Measurements from ENCODE around the gene CHID1.

CHID1 gene

GRCh38 chr11:936199-936598 lies 25.6 kb upstream of the CHID1 start:
- peak overlapping the region; percentile 64 for H3K4ac ChIP-seq (ENCODE audit: low read depth, low read length)
- H2AFZ ChIP-seq (ENCODE audit: insufficient read depth, low read length, poor library complexity): no peak overlapping the region
- no CpG with 5 or more reads among the region's 3 CpGs for WGBS (ENCODE audit: extremely low coverage, insufficient coverage, insufficient read length)
- DNase-seq: no peak
- peaks cover 8% of the 10 kb centered on the region in 2 experiments for H3K4me1 ChIP-seq (ENCODE audit: control insufficient read depth in 1 of 2, insufficient read depth in 2 of 2, low read length in 2 of 2)
- H3K27ac ChIP-seq (ENCODE audit: low read depth, low read length): no peak overlapping the region
- no peak overlapping the region for H3K14ac ChIP-seq (ENCODE audit: low read length)
- H3K18ac ChIP-seq (ENCODE audit: low read length): no peak overlapping the region
- no peak overlapping the region for H4K8ac ChIP-seq (ENCODE audit: low read depth, low read length)
- no peak overlapping the region for H3K23ac ChIP-seq (ENCODE audit: low read length)
- no peak overlapping the region for H3K4me2 ChIP-seq (ENCODE audit: low read length)
- H2BK12ac ChIP-seq (ENCODE audit: low read length): no peak overlapping the region
- peaks cover 22% of the 10 kb centered on the region for H3K79me2 ChIP-seq (ENCODE audit: control insufficient read depth, insufficient read depth, low read length, poor library complexity)
- H4K12ac ChIP-seq (ENCODE audit: low read depth, low read length): no peak overlapping the region
- H2BK120ac ChIP-seq (ENCODE audit: insufficient read depth, low read length, poor library complexity): no peak overlapping the region
- no peaks in the 10 kb centered on the region for H3K79me1 ChIP-seq (ENCODE audit: low read length)
- H3K4me3 ChIP-seq (ENCODE audit: low read depth, low read length): no peak overlapping the region
- no peaks in the 10 kb centered on the region for H3K9me3 ChIP-seq (ENCODE audit: insufficient read depth, low read depth, low read length)
- H2BK5ac ChIP-seq (ENCODE audit: low read depth, low read length, poor library complexity): no peak overlapping the region
- no peaks in the 10 kb centered on the region for H3K27me3 ChIP-seq (ENCODE audit: insufficient read depth, low read length)
- no peak overlapping the region for H4K91ac ChIP-seq (ENCODE audit: low read depth, low read length)
- H2AK5ac ChIP-seq (ENCODE audit: low read length): no peak overlapping the region
- no peak overlapping the region for H3K9ac ChIP-seq (ENCODE audit: low read length)
- H3K36me3 ChIP-seq (ENCODE audit: control insufficient read depth in 1 of 2, insufficient read depth in 2 of 2, low read length in 2 of 2): peaks cover 2 to 3% of the 10 kb centered on the region in 2 experiments

DNA sequence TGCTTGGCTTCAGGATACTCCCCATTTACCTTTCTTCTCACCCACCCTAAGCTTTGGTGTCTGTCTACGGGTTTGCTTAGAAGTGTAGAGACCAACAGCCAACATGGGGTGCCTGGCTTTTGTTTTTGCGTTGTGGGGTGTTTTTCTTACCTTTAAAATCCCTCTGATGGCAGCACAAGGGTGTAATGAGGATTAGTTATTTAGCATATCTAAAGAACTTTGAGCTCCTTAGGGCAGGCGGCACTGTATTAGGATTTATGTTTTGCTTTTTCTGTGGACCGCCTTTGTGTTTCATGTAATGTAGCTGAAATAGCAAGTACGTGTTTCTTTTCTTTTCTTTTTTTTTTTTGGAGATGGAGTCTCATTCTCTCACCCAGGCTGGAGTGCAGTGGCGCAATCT lies 23.9 kb upstream of the CHID1 start:
- H4K8ac ChIP-seq (ENCODE audit: low read depth, low read length): no peak overlapping the region
- no peak overlapping the region for H4K12ac ChIP-seq (ENCODE audit: low read depth, low read length)
- WGBS (ENCODE audit: extremely low coverage, insufficient coverage, insufficient read length): no CpG with 5 or more reads among the region's 6 CpGs
- no peak for DNase-seq
- H3K18ac ChIP-seq (ENCODE audit: low read length): no peak overlapping the region
- H3K14ac ChIP-seq (ENCODE audit: low read length): no peak overlapping the region
- no peak overlapping the region for H2BK5ac ChIP-seq (ENCODE audit: low read depth, low read length, poor library complexity)
- peaks cover 20% of the 10 kb centered on the region for H3K79me2 ChIP-seq (ENCODE audit: control insufficient read depth, insufficient read depth, low read length, poor library complexity)
- H2AK5ac ChIP-seq (ENCODE audit: low read length): no peak overlapping the region
- no peak overlapping the region for H2BK12ac ChIP-seq (ENCODE audit: low read length)
- no peaks in the 10 kb centered on the region for H3K9me3 ChIP-seq (ENCODE audit: insufficient read depth, low read depth, low read length)
- no peaks in the 10 kb centered on the region for H3K79me1 ChIP-seq (ENCODE audit: low read length)
- H4K91ac ChIP-seq (ENCODE audit: low read depth, low read length): no peak overlapping the region
- H3K36me3 ChIP-seq (ENCODE audit: control insufficient read depth in 1 of 2, insufficient read depth in 2 of 2, low read length in 2 of 2): peaks cover 2 to 4% of the 10 kb centered on the region in 2 experiments
- no peak overlapping the region for H3K4me2 ChIP-seq (ENCODE audit: low read length)
- H3K4me1 ChIP-seq (ENCODE audit: control insufficient read depth in 1 of 2, insufficient read depth in 2 of 2, low read length in 2 of 2): peaks cover 8% of the 10 kb centered on the region in 2 experiments
- no peak overlapping the region for H3K4me3 ChIP-seq (ENCODE audit: low read depth, low read length)
- no peak overlapping the region for H2AFZ ChIP-seq (ENCODE audit: insufficient read depth, low read length, poor library complexity)
- H3K9ac ChIP-seq (ENCODE audit: low read length): no peak overlapping the region
- H3K23ac ChIP-seq (ENCODE audit: low read length): no peak overlapping the region
- no peaks in the 10 kb centered on the region for H3K27me3 ChIP-seq (ENCODE audit: insufficient read depth, low read length)
- peak overlapping the region; percentile 64 for H3K4ac ChIP-seq (ENCODE audit: low read depth, low read length)
- no peak overlapping the region for H3K27ac ChIP-seq (ENCODE audit: low read depth, low read length)
- H2BK120ac ChIP-seq (ENCODE audit: insufficient read depth, low read length, poor library complexity): no peak overlapping the region

- Histone ChIP-seq H3K36me3 (ENCODE audit: control insufficient read depth in 1 of 2, insufficient read depth in 2 of 2, low read length in 2 of 2) (peaks cover 3 to 10% of the 10 kb centered on the region in 2 experiments), H3K9me3 (ENCODE audit: insufficient read depth, low read depth, low read length) (no peaks in the 10 kb centered on the region), H3K79me2 (ENCODE audit: control insufficient read depth, insufficient read depth, low read length, poor library complexity) (peaks cover 24% of the 10 kb centered on the region), H3K23ac (ENCODE audit: low read length) (no peak overlapping the region), H4K91ac (ENCODE audit: low read depth, low read length) (no peak overlapping the region), H3K4me3 (ENCODE audit: low read depth, low read length) (no peak overlapping the region), H3K9ac (ENCODE audit: low read length) (no peak overlapping the region), H2AK5ac (ENCODE audit: low read length) (no peak overlapping the region), H3K27me3 (ENCODE audit: insufficient read depth, low read length) (no peaks in the 10 kb centered on the region), H4K8ac (ENCODE audit: low read depth, low read length) (no peak overlapping the region), H3K4me1 (ENCODE audit: control insufficient read depth in 1 of 2, insufficient read depth in 2 of 2, low read length in 2 of 2) (peaks cover 8 to 12% of the 10 kb centered on the region in 2 experiments), H3K4ac (ENCODE audit: low read depth, low read length) (peak overlapping the region; percentile 76), H4K12ac (ENCODE audit: low read depth, low read length) (no peak overlapping the region), H2BK120ac (ENCODE audit: insufficient read depth, low read length, poor library complexity) (no peak overlapping the region), H3K14ac (ENCODE audit: low read length) (no peak overlapping the region), H2BK12ac (ENCODE audit: low read length) (no peak overlapping the region), H2AFZ (ENCODE audit: insufficient read depth, low read length, poor library complexity) (no peak overlapping the region), H2BK5ac (ENCODE audit: low read depth, low read length, poor library complexity) (no peak overlapping the region), H3K4me2 (ENCODE audit: low read length) (no peak overlapping the region), H3K18ac (ENCODE audit: low read length) (no peak overlapping the region), H3K27ac (ENCODE audit: low read depth, low read length) (no peak overlapping the region), H3K79me1 (ENCODE audit: low read length) (no peaks in the 10 kb centered on the region)
- WGBS (ENCODE audit: extremely low coverage, insufficient coverage, insufficient read length): no CpG with 5 or more reads among the region's 7 CpGs
- DNase-seq: no peak
These were observed 23.3 kb upstream of the CHID1 start for GRCh38 chr11:933936-934335.

DNA sequence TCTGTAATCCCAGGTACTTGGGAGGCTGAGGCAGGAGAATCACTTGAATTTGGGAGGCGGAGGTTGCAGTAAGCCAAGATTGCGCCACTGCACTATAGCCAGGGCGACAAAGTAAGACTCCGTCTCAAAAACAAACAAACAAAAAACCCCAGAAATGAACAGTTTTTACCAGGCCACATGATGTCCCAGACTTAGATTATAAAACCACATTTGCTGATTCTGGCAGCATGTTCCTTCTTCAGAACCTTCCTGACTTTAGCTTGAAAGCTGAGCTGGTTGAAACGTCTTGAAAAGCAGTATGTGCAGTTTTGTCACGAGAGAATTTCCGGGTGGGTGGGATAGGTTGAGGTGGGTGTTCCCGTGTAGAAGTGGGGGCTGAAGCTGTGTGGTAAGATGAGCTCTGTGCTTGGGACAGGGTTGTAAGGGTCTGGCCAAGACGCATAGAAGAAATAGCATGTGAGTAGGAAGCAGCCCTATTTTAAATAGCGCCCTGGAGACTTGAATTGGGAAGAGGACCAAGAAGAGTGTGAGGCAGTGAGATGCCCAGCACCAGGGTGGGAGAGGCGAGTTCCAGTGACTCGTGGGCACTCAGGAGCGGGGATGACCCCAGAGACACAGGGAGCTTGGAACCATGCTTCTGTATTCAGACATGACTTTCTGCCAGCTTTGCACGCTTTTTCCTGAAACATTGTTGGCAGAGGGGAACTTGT lies 22.7 kb upstream of the CHID1 start:
- Histone ChIP-seq H3K9ac (ENCODE audit: low read length) (no peak overlapping the region), H3K4ac (ENCODE audit: low read depth, low read length) (peak overlapping the region; percentile 76), H3K4me3 (ENCODE audit: low read depth, low read length) (no peak overlapping the region), H3K14ac (ENCODE audit: low read length) (no peak overlapping the region), H4K8ac (ENCODE audit: low read depth, low read length) (no peak overlapping the region), H3K27me3 (ENCODE audit: insufficient read depth, low read length) (no peaks in the 10 kb centered on the region), H3K9me3 (ENCODE audit: insufficient read depth, low read depth, low read length) (no peaks in the 10 kb centered on the region), H3K79me2 (ENCODE audit: control insufficient read depth, insufficient read depth, low read length, poor library complexity) (peaks cover 26% of the 10 kb centered on the region), H2BK12ac (ENCODE audit: low read length) (no peak overlapping the region), H3K27ac (ENCODE audit: low read depth, low read length) (no peak overlapping the region), H2AK5ac (ENCODE audit: low read length) (no peak overlapping the region), H3K4me2 (ENCODE audit: low read length) (no peak overlapping the region), H4K12ac (ENCODE audit: low read depth, low read length) (no peak overlapping the region), H4K91ac (ENCODE audit: low read depth, low read length) (no peak overlapping the region), H3K18ac (ENCODE audit: low read length) (no peak overlapping the region), H3K23ac (ENCODE audit: low read length) (no peak overlapping the region), H3K4me1 (ENCODE audit: control insufficient read depth in 1 of 2, insufficient read depth in 2 of 2, low read length in 2 of 2) (peaks cover 8 to 17% of the 10 kb centered on the region in 2 experiments), H3K36me3 (ENCODE audit: control insufficient read depth in 1 of 2, insufficient read depth in 2 of 2, low read length in 2 of 2) (peaks cover 7 to 10% of the 10 kb centered on the region in 2 experiments), H2BK5ac (ENCODE audit: low read depth, low read length, poor library complexity) (no peak overlapping the region), H2BK120ac (ENCODE audit: insufficient read depth, low read length, poor library complexity) (no peak overlapping the region), H3K79me1 (ENCODE audit: low read length) (no peaks in the 10 kb centered on the region), H2AFZ (ENCODE audit: insufficient read depth, low read length, poor library complexity) (no peak overlapping the region)
- no CpG with 5 or more reads among the region's 14 CpGs for WGBS (ENCODE audit: extremely low coverage, insufficient coverage, insufficient read length)
- no peak for DNase-seq
